HG03520 (cell line): ENCODE measurements around the gene GLRA1.

Experiments
- ATAC-seq: cut with Tn5 transposase; IDR thresholded peaks from one replicate; pipeline ENCODE4 v1.9.1; 2021; ENCODE audit warnings: mild to moderate bottlenecking, moderate library complexity; ENCODE audit not compliant: unreplicated experiment

The GLRA1 gene

GRCh38 chr5:151779531-151780125 lies 145.0 kb downstream of the GLRA1 start:
- no peak for ATAC-seq

GRCh38 chr5:151775025-151775606 lies 149.5 kb downstream of the GLRA1 start:
- no peak for ATAC-seq

GRCh38 chr5:151773951-151774350 lies 150.7 kb downstream of the GLRA1 start:
- no peak for ATAC-seq

GRCh38 chr5:151772846-151773561 lies 151.6 kb downstream of the GLRA1 start:
- ATAC-seq, result no peak
